Measurements from ENCODE around the gene CEP89.

CEP89 gene

DNA sequence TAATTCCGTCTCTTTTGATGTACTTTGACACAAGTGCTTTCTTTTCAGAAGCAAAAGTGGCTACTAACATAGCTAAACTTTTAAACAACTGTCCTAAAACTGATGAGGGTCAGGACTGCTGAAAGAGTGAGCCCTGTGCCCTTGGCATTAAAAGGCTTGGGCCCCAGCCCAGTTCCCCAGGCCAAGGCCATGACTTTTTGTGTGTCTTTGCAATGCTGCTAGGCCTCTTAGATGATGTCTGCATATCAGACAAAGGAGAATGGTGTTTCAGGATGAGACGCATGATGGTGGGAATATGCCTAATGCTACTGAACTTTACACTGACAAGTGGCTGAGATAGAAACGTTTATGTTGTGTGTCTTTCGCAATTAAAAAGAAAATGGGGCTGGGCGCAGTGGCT lies 140.1 kb downstream of the CEP89 start:
- no peak for DNase-seq

DNA sequence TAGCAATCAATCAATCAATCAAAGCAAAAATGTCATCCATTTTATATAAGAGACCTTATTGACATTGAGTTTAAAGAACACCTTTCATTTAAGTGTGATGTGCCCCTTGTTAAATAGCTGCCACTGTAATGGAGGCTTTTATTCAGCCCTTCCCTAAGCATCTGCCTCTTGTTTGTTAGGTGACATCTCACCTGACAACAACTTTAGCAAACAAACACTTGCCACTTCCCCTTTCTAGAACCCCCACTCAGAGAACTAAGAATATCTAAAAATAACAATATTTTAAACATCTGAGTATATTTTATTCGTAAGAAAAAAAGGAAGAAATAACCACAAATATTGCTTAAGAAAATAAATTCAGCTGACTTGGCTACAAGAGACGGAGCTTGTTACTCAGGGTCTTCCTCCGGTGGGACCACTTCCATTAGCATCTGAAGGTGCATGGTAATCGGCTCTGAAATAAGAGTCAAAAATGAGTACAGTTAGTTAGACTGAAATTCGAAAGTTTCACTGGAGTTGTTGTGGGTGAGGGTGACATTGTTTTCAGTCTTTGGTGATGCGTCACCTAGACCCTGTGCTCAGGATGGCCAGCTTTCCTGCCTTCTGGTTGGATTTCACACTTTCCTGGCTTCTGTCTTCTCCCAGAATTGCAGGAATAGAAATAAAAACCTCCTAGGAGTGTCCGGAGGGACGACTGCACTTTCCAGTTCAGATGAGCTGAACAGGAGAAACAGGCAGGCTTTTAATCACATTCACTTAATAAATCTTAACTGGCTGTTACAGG lies 141.3 kb downstream of the CEP89 start:
- DNase-seq, result no peak

DNA sequence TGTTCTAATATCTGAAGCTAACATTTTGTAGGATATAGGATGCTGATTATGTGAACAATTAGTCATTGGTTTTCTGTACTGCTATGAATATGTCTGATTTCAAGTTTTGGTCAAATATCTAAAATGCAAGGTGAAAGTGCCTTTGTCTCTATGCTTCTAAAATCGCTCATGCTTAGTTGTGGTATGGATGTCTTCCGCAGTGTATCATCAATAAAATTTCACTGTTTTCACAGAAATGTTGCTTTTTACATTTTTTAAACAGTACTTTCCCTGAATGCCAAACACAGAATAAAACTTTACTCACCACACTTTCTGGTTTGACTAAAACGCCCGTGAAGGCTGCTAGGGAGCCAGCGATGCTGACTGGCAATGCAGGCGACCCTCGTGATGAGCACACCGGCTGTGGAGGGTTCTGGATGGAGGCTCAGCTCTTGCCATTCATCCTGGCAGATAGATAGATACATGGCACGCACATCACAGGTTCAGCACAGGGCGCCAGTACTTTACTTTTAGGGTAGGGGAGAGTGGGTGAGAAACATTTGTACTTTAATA lies 142.3 kb downstream of the CEP89 start:
- DNase-seq, result no peak

DNA sequence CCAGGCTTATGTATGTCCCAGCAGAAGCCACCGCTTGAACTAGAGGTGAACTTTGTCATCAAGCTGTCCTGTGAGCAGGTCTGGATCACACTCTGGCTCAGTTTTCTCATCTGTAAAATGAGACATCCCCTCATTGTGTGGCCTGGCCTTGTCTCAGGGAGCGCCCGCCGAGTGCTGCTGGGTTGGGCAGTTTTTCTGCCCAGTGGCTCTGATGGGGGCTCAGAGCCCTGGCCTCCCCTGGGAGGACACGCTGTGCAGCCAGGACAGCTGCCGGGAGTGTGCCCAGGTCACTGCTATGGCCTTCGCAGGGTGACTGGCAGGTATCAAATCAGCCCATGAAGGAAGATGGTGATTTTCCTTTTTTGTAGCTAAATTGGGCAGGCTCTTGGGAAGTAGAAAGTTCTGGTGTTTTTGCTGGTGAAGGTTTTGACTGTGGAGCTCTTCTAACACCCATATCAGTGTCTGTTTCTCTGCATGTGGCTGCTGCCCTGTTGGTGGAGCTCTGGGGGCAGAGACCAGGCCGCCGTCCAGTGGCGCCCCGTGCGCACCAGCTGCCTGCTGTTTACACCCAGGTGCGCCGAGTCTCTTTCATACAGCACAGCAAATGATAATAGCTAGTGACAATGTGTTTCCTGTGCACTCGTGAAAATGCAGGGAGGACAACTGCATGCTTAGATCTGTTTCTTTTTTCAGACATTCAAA lies 143.0 kb downstream of the CEP89 start:
- no peak for DNase-seq

DNA sequence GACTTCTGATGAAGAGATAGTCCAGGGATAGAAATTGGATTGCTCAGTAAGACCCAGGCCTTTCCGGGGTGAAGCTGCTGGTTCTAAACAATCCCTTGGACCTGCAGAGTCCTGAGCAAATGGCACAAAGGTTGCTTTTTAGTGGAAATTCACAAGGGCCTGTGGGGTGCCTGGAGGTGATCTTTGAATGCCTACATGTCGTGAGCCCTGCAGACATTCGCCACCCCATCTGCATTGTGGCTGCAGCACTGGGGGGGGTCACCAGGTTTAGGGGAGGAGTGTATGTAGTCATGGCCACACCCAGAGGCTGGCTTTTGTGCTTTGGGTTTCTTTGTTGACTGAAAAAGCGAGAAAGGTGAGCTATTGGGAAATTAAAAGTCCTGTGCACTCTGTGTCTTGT lies 143.6 kb downstream of the CEP89 start:
- no peak for DNase-seq
